Natural killer cell treated with Interleukin-12 subunit alpha and Interleukin-12 subunit beta and Interleukin-15 and Interleukin-18, amount 100 ng/mL, for 72 hours (primary cell): ENCODE measurements around the gene PPL. TPM values are rescaled to one million over a fixed set of nuclear protein-coding genes. Genes with fewer than 3 reads are reported as not detected.

Experiments
- ATAC-seq, 2 donors: fragments of 150-1000 bp; cut with Tn5 transposase in 1 of 2; sonication (Bioruptor Pico), chemical (Tn5 transposase) in 1 of 2; 2 replicates each; pipeline ENCODE4 v1.10.0; 2021
- DNase-seq: peaks from one replicate; pipeline ENCODE4 v3.0.0; 2022; ENCODE audit warnings: low spot score
- H3K27ac Mint-ChIP-seq, 2 donors: 1 replicate in 1 of 2; 2 replicates in 1 of 2; pipeline ENCODE4 v1.8.0; 2022; ENCODE audit warnings: mixed read lengths in 2 of 2, mild to moderate bottlenecking in 1 of 2, moderate library complexity in 1 of 2
- H3K27me3 Mint-ChIP-seq, 2 donors: 1 replicate in 1 of 2; 2 replicates in 1 of 2; pipeline ENCODE4 v1.8.0; 2022; ENCODE audit warnings: mixed read lengths in 2 of 2
- H3K36me3 Mint-ChIP-seq: one replicate; pipeline ENCODE4 v1.8.0; 2022; ENCODE audit warnings: mixed read lengths
- H3K4me1 Mint-ChIP-seq, 2 donors: 1 replicate in 1 of 2; 2 replicates in 1 of 2; pipeline ENCODE4 v1.8.0; 2022; ENCODE audit warnings: low read depth in 2 of 2, mixed read lengths in 2 of 2, mild to moderate bottlenecking in 1 of 2
- H3K4me3 Mint-ChIP-seq: one replicate; pipeline ENCODE4 v1.8.0; 2022; ENCODE audit warnings: mixed read lengths
- H3K9me3 Mint-ChIP-seq: 2 replicates; pipeline ENCODE4 v1.8.0; 2022; ENCODE audit warnings: mixed read lengths
- total RNA-seq, 2 donors: library from RNA; stranded (reverse); gene quantifications; one replicate each; pipeline ENCODE4 v1.2.3, GENCODE V29; 2022

Gene PPL, protein sequence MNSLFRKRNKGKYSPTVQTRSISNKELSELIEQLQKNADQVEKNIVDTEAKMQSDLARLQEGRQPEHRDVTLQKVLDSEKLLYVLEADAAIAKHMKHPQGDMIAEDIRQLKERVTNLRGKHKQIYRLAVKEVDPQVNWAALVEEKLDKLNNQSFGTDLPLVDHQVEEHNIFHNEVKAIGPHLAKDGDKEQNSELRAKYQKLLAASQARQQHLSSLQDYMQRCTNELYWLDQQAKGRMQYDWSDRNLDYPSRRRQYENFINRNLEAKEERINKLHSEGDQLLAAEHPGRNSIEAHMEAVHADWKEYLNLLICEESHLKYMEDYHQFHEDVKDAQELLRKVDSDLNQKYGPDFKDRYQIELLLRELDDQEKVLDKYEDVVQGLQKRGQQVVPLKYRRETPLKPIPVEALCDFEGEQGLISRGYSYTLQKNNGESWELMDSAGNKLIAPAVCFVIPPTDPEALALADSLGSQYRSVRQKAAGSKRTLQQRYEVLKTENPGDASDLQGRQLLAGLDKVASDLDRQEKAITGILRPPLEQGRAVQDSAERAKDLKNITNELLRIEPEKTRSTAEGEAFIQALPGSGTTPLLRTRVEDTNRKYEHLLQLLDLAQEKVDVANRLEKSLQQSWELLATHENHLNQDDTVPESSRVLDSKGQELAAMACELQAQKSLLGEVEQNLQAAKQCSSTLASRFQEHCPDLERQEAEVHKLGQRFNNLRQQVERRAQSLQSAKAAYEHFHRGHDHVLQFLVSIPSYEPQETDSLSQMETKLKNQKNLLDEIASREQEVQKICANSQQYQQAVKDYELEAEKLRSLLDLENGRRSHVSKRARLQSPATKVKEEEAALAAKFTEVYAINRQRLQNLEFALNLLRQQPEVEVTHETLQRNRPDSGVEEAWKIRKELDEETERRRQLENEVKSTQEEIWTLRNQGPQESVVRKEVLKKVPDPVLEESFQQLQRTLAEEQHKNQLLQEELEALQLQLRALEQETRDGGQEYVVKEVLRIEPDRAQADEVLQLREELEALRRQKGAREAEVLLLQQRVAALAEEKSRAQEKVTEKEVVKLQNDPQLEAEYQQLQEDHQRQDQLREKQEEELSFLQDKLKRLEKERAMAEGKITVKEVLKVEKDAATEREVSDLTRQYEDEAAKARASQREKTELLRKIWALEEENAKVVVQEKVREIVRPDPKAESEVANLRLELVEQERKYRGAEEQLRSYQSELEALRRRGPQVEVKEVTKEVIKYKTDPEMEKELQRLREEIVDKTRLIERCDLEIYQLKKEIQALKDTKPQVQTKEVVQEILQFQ (N-terminal part only)
- not detected for total RNA-seq

GRCh38 chr16:4936991-4937781 lies at the start of gene PPL:
PPL (minus strand) TSS chr16:4937148; CDS start chr16:4937045, 103 bp downstream.
- H3K4me1 Mint-ChIP-seq, result no peaks in the 10 kb centered on the region
- no peaks in the 10 kb centered on the region for H3K36me3 Mint-ChIP-seq
- H3K4me3 Mint-ChIP-seq, result peak within 1 kb of the TSS; percentile 20
- peaks cover 19 to 21% of the 10 kb centered on the region in 2 donors for H3K27me3 Mint-ChIP-seq
- ATAC-seq (peak in 1 of 2 donors; percentile 62), DNase-seq (no peak)
- no peaks in the 10 kb centered on the region for H3K9me3 Mint-ChIP-seq
- no peak within 1 kb of the TSS for H3K27ac Mint-ChIP-seq

DNA sequence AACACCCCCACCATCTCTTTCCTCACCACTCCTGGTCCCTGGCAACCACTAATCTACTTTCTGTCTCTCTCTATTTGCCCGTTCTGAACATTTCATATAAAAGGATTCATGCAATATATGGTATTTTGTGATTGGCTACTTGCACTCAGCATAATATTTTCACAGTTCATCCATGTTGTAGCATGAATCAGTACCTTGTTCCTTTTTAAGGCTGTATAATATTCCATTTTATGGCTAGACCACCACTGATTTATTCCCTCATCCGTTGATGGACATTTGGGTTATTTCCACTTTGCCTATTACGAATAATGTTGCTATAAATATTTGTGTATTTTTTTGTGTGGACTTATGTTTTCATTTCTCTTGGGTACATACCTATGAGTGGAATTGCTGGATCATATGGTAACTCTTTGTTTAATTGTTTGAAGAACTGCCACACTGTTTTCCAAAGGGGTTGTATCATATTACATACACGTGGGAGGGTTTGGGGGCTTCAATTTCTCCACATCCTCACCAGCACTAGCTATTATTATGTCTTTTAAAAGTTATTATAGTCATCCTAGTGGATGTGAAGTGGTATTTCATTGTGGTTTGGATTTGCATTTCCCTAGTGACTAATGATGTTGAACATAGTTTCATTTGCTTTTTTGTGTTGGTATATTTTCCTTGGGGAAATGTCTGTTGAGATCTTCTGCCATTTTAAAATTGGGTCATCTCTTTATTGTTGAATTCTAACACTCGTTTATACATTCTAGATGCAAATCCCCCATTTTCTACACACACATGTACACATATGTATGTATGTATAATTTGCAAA lies 47.4 kb upstream of the PPL start:
- Mint-ChIP-seq H3K4me1 (no peaks in the 10 kb centered on the region), H3K4me3 (no peak overlapping the region), H3K27ac (no peak overlapping the region), H3K27me3 (peaks cover 21 to 41% of the 10 kb centered on the region in 2 donors), H3K36me3 (no peaks in the 10 kb centered on the region), H3K9me3 (no peaks in the 10 kb centered on the region)
- ATAC-seq, result no peak
- no peak for DNase-seq

GRCh38 chr16:4982056-4982867 lies 45.3 kb upstream of the PPL start:
- DNase-seq (no peak), ATAC-seq (peak in 1 of 2 donors; percentile 32)
- Mint-ChIP-seq H3K4me3 (no peak overlapping the region), H3K27me3 (peaks cover 12 to 29% of the 10 kb centered on the region in 2 donors), H3K36me3 (no peaks in the 10 kb centered on the region), H3K4me1 (no peaks in the 10 kb centered on the region), H3K27ac (no peak overlapping the region), H3K9me3 (no peaks in the 10 kb centered on the region)

DNA sequence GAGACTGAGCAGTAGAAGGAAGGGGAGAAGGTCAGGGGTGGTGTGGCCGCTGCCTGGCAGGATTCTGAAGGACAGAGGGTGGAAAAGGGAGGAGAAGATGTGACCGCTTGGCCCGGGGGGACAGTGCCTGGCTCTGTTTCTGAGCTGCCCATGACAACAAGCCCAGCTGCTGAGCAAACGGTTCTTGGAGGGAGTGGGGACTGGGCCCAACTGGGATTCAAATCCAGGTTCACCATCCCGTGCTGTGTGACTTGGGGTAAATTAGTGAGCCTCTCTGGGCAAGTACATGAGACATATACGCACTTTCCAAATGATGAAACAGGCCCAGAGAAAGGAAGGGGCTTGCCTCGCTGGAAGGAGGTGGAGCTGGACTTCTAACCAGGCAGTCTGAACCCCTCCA lies 44.5 kb upstream of the PPL start:
- Mint-ChIP-seq H3K9me3 (no peaks in the 10 kb centered on the region), H3K4me3 (no peak overlapping the region), H3K27ac (no peak overlapping the region), H3K36me3 (no peaks in the 10 kb centered on the region), H3K4me1 (no peaks in the 10 kb centered on the region), H3K27me3 (peaks cover 9 to 22% of the 10 kb centered on the region in 2 donors)
- DNase-seq (no peak), ATAC-seq (no peak)

- Mint-ChIP-seq H3K9me3 (no peaks in the 10 kb centered on the region), H3K4me1 (no peaks in the 10 kb centered on the region), H3K36me3 (no peaks in the 10 kb centered on the region), H3K27ac (no peak overlapping the region), H3K27me3 (peaks cover 7 to 21% of the 10 kb centered on the region in 2 donors), H3K4me3 (no peak overlapping the region)
- no peak for ATAC-seq
- DNase-seq, result no peak
These were observed 43.7 kb upstream of the PPL start for GRCh38 chr16:4980691-4981090.

GRCh38 chr16:4979736-4980660 lies 43.0 kb upstream of the PPL start:
- H3K36me3 Mint-ChIP-seq, result no peaks in the 10 kb centered on the region
- no peak for ATAC-seq
- no peak overlapping the region for H3K27ac Mint-ChIP-seq
- H3K4me3 Mint-ChIP-seq, result no peak overlapping the region
- H3K4me1 Mint-ChIP-seq, result no peaks in the 10 kb centered on the region
- H3K9me3 Mint-ChIP-seq, result no peaks in the 10 kb centered on the region
- peaks cover 10 to 25% of the 10 kb centered on the region in 2 donors for H3K27me3 Mint-ChIP-seq
- DNase-seq, result no peak

DNA sequence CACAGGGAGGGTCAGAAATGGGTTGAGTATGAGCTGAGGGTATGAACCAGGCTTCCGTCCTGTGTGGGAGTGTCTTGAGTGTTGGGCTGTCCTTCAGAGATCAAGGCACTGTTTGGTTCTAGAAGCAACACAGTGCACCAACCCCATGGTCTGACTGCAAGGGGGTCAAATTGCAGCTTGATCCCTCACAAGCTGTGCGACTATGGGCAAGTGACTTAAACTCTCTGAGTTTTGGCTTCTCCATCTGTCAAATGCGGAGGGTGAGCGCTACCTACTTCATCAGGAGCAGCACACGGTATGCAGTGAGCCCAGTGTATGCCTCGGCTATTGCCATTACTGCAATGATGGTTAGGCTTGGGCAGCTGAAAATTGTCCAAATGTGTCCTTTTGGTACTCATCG lies 42.2 kb upstream of the PPL start:
- H3K4me3 Mint-ChIP-seq, result no peak overlapping the region

GRCh38 chr16:4976611-4977145 lies 39.7 kb upstream of the PPL start:
- H3K4me3 Mint-ChIP-seq, result no peak overlapping the region
- H3K27me3 Mint-ChIP-seq, result peaks cover 6 to 23% of the 10 kb centered on the region in 2 donors
- H3K4me1 Mint-ChIP-seq, result peaks cover 6 to 16% of the 10 kb centered on the region in 2 donors
- no peaks in the 10 kb centered on the region for H3K9me3 Mint-ChIP-seq
- no peaks in the 10 kb centered on the region for H3K36me3 Mint-ChIP-seq
- ATAC-seq (no peak), DNase-seq (no peak)
- no peak overlapping the region for H3K27ac Mint-ChIP-seq

More for the DNA sequence above, 42.2 kb upstream of the PPL start:
- H3K27ac Mint-ChIP-seq, result no peak overlapping the region
- no peaks in the 10 kb centered on the region for H3K36me3 Mint-ChIP-seq
- DNase-seq, result no peak
- ATAC-seq, result peak in 1 of 2 donors; percentile 28
- peaks cover 9 to 22% of the 10 kb centered on the region in 2 donors for H3K27me3 Mint-ChIP-seq
- no peaks in the 10 kb centered on the region for H3K4me1 Mint-ChIP-seq
- H3K9me3 Mint-ChIP-seq, result no peaks in the 10 kb centered on the region

DNA sequence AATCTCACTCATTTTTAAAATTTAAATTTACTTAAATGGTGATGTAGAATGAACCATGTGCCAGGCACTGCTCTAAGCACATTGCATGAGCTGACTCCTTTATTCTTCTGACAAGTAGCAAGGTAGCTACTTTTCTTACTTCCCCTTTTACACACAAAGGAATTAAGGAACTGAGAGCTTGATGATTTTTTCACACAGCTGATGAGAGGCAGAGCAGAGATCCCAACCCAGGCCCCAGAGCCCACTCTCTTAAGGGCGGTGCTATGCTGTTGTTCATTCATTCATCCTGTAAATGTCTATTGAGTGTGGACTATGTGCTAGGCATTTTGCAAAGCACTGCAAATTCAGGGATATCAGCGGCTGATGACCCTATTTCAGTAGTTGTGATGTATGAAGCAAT lies 39.1 kb upstream of the PPL start:
- H3K4me3 Mint-ChIP-seq, result no peak overlapping the region
- no peaks in the 10 kb centered on the region for H3K36me3 Mint-ChIP-seq
- ATAC-seq, result no peak
- DNase-seq, result no peak
- H3K27me3 Mint-ChIP-seq, result peaks cover 6 to 23% of the 10 kb centered on the region in 2 donors
- H3K27ac Mint-ChIP-seq, result no peak overlapping the region
- H3K9me3 Mint-ChIP-seq, result no peaks in the 10 kb centered on the region
- H3K4me1 Mint-ChIP-seq, result peaks cover 6 to 16% of the 10 kb centered on the region in 2 donors

DNA sequence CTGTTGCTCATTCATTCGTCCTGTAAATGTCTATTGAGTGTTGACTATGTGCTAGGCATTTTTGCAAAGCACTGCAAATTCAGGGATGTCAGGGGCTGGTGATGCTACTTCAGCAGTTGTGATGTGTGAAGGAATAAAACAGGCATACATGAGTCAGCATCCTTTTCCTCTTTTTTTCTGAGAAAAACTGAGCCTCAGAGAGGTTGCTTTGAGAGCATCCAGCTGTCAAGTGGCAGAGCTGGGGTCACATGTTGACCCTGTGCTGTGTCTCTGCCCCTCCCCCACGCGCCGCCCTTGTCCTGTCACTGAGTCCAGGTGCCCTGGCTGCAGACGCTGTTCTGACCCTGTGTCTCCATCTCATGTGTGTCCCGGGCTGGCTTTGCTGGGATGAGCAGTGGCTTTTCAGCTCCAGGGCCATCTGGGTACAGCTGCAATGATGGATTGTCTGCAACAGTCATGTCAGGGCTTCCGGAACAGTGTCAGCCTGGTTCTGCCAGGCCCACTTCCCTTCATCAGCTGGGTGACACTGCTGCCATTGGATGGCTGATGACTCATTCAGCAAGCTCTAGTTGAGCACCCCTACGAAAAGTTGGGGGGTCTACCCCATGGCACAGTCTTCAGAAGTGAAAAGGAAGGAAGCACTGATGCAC lies 36.1 kb upstream of the PPL start:
- Mint-ChIP-seq H3K4me1 (peaks cover 6 to 16% of the 10 kb centered on the region in 2 donors), H3K9me3 (no peaks in the 10 kb centered on the region), H3K4me3 (peak overlapping the region; percentile 28), H3K27me3 (peaks cover 6 to 14% of the 10 kb centered on the region in 2 donors), H3K36me3 (no peaks in the 10 kb centered on the region), H3K27ac (no peak overlapping the region)
- ATAC-seq (peak; percentile 43 to 79), DNase-seq (no peak)
